Measurements from ENCODE around the gene PDSS2.

PDSS2 gene

DNA sequence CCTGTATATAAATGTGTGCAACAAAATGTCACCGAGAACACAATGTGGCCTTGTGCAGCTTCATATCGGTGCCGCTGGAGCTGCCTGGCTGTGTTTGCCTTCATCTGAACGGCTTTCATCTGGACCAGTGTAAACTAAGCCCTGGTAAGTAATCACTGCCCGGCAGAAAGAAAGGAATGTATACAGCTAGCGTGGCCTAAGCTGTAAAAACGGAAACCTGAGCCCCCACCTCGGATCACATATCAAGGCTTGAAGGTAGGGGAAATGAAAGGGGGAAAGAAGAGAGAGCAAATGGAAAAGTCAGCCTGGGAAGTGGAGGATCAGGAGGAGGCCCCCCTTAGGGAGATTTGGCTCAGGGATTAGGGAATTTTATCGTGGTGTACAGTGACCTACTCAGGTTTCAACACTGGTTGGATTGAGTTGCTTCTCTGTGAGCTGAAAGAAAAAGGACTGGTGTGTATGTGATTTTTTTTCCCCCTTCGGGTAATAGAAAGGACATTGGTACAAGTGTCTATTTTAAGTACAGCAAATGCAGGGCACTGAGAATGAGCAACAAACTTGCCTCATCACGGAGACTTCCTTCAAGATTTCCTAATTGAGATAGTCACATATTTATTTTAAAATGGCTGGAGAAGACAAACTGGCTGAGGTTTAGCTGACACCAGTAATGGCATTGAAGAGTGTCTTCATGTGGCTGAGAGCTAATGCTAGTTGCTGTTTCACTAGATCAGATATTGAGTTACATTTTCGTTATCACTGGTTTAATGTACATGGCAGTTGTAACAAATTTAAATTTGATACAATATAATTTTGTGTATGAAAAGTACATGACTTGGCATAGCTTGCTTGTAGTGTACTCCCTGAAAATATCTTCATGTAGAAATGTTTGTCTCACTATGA lies 34.0 kb upstream of the PDSS2 start:
- H3K9me2 ChIP-seq (ENCODE audit: low read depth, low read length) = no peaks in the 10 kb centered on the region
- no peaks in the 10 kb centered on the region for H4K20me1 ChIP-seq (ENCODE audit: insufficient read depth, low read length)
- peaks cover 81% of the 10 kb centered on the region for H3K79me2 ChIP-seq (ENCODE audit: insufficient read depth, low read length)
- H3K4me3 ChIP-seq (ENCODE audit: low read depth, low read length, poor library complexity, severe bottlenecking) = peak overlapping the region; percentile 99
- H3F3A ChIP-seq (ENCODE audit: insufficient read depth, low read length) = no peaks in the 10 kb centered on the region
- no peak for TF ChIP-seq CTCF (IDR thresholded peaks at IDR 0.05; ENCODE audit: low read length)
- peaks cover 16% of the 10 kb centered on the region; the same call in 1 of the 2 replicates for H3K36me3 ChIP-seq (ENCODE audit: insufficient read depth, low read length)
- peak overlapping the region; percentile 89 for H3K4me2 ChIP-seq (ENCODE audit: low read length)
- peak overlapping the region; percentile 95 for H3K9ac ChIP-seq (ENCODE audit: low read length)
- H2AFZ ChIP-seq (ENCODE audit: low read length) = no peak overlapping the region
- no peaks in the 10 kb centered on the region for H3K9me3 ChIP-seq (ENCODE audit: low read length)
- peaks cover 64% of the 10 kb centered on the region for H3K4me1 ChIP-seq (ENCODE audit: insufficient read depth, low read length, severe bottlenecking)
- H3K27ac ChIP-seq (ENCODE audit: low read depth, low read length, poor library complexity, severe bottlenecking) = peak overlapping the region; percentile 87
- H3K27me3 ChIP-seq (ENCODE audit: insufficient read depth, low read length) = no peaks in the 10 kb centered on the region

- peaks cover 67% of the 10 kb centered on the region for H3K79me2 ChIP-seq (ENCODE audit: insufficient read depth, low read length)
- H3K9me3 ChIP-seq (ENCODE audit: low read length) = no peaks in the 10 kb centered on the region
- no peaks in the 10 kb centered on the region for H3K27me3 ChIP-seq (ENCODE audit: insufficient read depth, low read length)
- peak overlapping the region; percentile 87 for H3K27ac ChIP-seq (ENCODE audit: low read depth, low read length, poor library complexity, severe bottlenecking)
- peaks cover 58% of the 10 kb centered on the region for H3K4me1 ChIP-seq (ENCODE audit: insufficient read depth, low read length, severe bottlenecking)
- H3K4me3 ChIP-seq (ENCODE audit: low read depth, low read length, poor library complexity, severe bottlenecking) = peak overlapping the region; percentile 99
- peaks cover 16% of the 10 kb centered on the region; the same call in 1 of the 2 replicates for H3K36me3 ChIP-seq (ENCODE audit: insufficient read depth, low read length)
- peak overlapping the region; percentile 89 for H3K4me2 ChIP-seq (ENCODE audit: low read length)
- H3F3A ChIP-seq (ENCODE audit: insufficient read depth, low read length) = peaks cover 7% of the 10 kb centered on the region; the same call in 1 of the 2 replicates
- peak overlapping the region; percentile 95 for H3K9ac ChIP-seq (ENCODE audit: low read length)
- no peaks in the 10 kb centered on the region for H3K9me2 ChIP-seq (ENCODE audit: low read depth, low read length)
- TF ChIP-seq EZH2 (IDR thresholded peaks at IDR 0.05; ENCODE audit: borderline replicate concordance, low read length) (no peak), CTCF (IDR thresholded peaks at IDR 0.05; ENCODE audit: low read length) (no peak)
- no peaks in the 10 kb centered on the region for H4K20me1 ChIP-seq (ENCODE audit: insufficient read depth, low read length)
- H2AFZ ChIP-seq (ENCODE audit: low read length) = no peak overlapping the region
These were observed 32.6 kb upstream of the PDSS2 start for GRCh38 chr6:107491760-107492660.

DNA sequence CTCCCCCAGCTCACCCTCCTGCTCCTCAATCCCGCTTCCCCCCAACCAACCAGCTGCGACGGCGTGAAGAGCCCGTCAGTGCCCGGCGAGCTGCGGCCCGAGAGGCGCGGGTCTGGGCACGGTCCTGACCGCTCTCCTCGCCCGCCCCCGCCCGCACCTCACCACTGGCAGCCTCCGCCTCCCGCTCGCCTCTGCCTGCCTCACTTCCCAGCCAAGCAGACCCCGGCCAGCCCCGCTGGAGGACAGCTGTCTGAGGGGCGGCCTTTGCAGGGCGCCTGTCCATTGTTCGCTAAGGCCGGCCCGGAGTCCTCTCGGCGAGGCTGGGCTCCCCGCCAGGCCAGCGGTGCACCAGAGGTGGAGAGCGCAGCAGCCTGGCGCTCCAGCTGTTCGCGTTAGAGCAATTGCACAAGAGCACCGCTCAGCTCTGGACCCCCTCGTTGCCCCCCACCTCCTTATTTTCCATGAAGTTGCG lies 31.8 kb upstream of the PDSS2 start:
- H3K27ac ChIP-seq (ENCODE audit: low read depth, low read length, poor library complexity, severe bottlenecking) = peak overlapping the region; percentile 87
- H3K9me2 ChIP-seq (ENCODE audit: low read depth, low read length) = no peaks in the 10 kb centered on the region
- H3F3A ChIP-seq (ENCODE audit: insufficient read depth, low read length) = peaks cover 7% of the 10 kb centered on the region; the same call in 1 of the 2 replicates
- H3K4me2 ChIP-seq (ENCODE audit: low read length) = peak overlapping the region; percentile 89
- no peak overlapping the region for H2AFZ ChIP-seq (ENCODE audit: low read length)
- peaks cover 16% of the 10 kb centered on the region; the same call in 1 of the 2 replicates for H3K36me3 ChIP-seq (ENCODE audit: insufficient read depth, low read length)
- no peaks in the 10 kb centered on the region for H3K27me3 ChIP-seq (ENCODE audit: insufficient read depth, low read length)
- H3K4me1 ChIP-seq (ENCODE audit: insufficient read depth, low read length, severe bottlenecking) = peaks cover 49% of the 10 kb centered on the region
- TF ChIP-seq CTCF (IDR thresholded peaks at IDR 0.05; ENCODE audit: low read length) (no peak), EZH2 (IDR thresholded peaks at IDR 0.05; ENCODE audit: borderline replicate concordance, low read length) (no peak)
- peak overlapping the region; percentile 99 for H3K4me3 ChIP-seq (ENCODE audit: low read depth, low read length, poor library complexity, severe bottlenecking)
- peaks cover 59% of the 10 kb centered on the region for H3K79me2 ChIP-seq (ENCODE audit: insufficient read depth, low read length)
- H4K20me1 ChIP-seq (ENCODE audit: insufficient read depth, low read length) = no peaks in the 10 kb centered on the region
- H3K9me3 ChIP-seq (ENCODE audit: low read length) = no peaks in the 10 kb centered on the region
- H3K9ac ChIP-seq (ENCODE audit: low read length) = peak overlapping the region; percentile 95

Measured in OCI-LY1 (cell line).